IPS DF 6.9 (cell line): ENCODE measurements around the gene STIM1.
A peak's percentile ranks its signal among the peaks of the same experiment; 100 is the strongest.

Source experiments
- DNase-seq: peaks from one replicate; pipeline ENCODE4 v3.0.0-alpha.2; 2013; ENCODE audit warnings: low read depth, low spot score
- H3K27ac ChIP-seq: one replicate; pipeline ENCODE4 v1.5.1; 2013; ENCODE audit warnings: low read length, control low read depth
- H3K27me3 ChIP-seq: 2 replicates; pipeline ENCODE4 v1.6.1; 2013; ENCODE audit warnings: mild to moderate bottlenecking, low read length; ENCODE audit not compliant: control insufficient read depth, insufficient read depth
- H3K36me3 ChIP-seq: 2 replicates; pipeline ENCODE4 v1.6.1; 2013; ENCODE audit warnings: low read length; ENCODE audit not compliant: control insufficient read depth, insufficient read depth
- H3K4me1 ChIP-seq: 2 replicates; pipeline ENCODE4 v1.6.1; 2013; ENCODE audit warnings: low read length; ENCODE audit not compliant: control insufficient read depth, insufficient read depth
- H3K4me3 ChIP-seq: 2 replicates; pipeline ENCODE4 v1.5.1; 2013; ENCODE audit warnings: mild to moderate bottlenecking, low read length
- H3K9me3 ChIP-seq: 2 replicates; pipeline ENCODE4 v1.6.1; 2013; ENCODE audit warnings: low read length, inconsistent platforms; ENCODE audit not compliant: control insufficient read depth, insufficient read depth
- WGBS: extraction: QIAGEN DNeasy Blood & Tissue Kit; methylation state at CpG from one replicate; pipeline ENCODE4 v1.1.7; 2013; ENCODE audit warnings: mixed read lengths, missing lambda C conversion rate; ENCODE audit not compliant: insufficient read length, insufficient coverage; 5-methylcytosine and 5-hydroxymethylcytosine counted together

Gene STIM1

GRCh38 chr11:3838504-3838903 lies 17.0 kb upstream of the STIM1 start:
- DNase-seq, result no peak
- Histone ChIP-seq H3K9me3 (no peaks in the 10 kb centered on the region), H3K27ac (no peak overlapping the region), H3K27me3 (no peaks in the 10 kb centered on the region), H3K4me1 (peaks cover 4% of the 10 kb centered on the region), H3K36me3 (no peaks in the 10 kb centered on the region), H3K4me3 (no peak overlapping the region)
- WGBS, result no CpG with 5 or more reads among the region's 2 CpGs

GRCh38 chr11:3840004-3840869 lies 15.2 kb upstream of the STIM1 start:
- no CpG with 5 or more reads among the region's 46 CpGs for WGBS
- Histone ChIP-seq H3K27ac (no peak overlapping the region), H3K9me3 (no peaks in the 10 kb centered on the region), H3K27me3 (no peaks in the 10 kb centered on the region), H3K36me3 (no peaks in the 10 kb centered on the region), H3K4me1 (peaks cover 4% of the 10 kb centered on the region), H3K4me3 (peak overlapping the region; percentile 69; the same call in 1 of the 2 replicates)
- DNase-seq, result no peak

- peak within 1 kb of the TSS; percentile 69; the same call in 1 of the 2 replicates for H3K4me3 ChIP-seq
- no peak within 1 kb of the TSS for H3K27ac ChIP-seq
- H3K4me1 ChIP-seq, result peaks cover 4% of the 10 kb centered on the region
- no peaks in the 10 kb centered on the region for H3K9me3 ChIP-seq
- no peaks in the 10 kb centered on the region for H3K36me3 ChIP-seq
- no peak for DNase-seq
- no peaks in the 10 kb centered on the region for H3K27me3 ChIP-seq
- no CpG with 5 or more reads among the region's 42 CpGs for WGBS
These were observed 14.5 kb upstream of the STIM1 start, which contains the start of gene RHOG for GRCh38 chr11:3840870-3841425. Gene RHOG, minus strand, starts transcription at chr11:3840959. Its CDS starts 12,821 bp downstream, at chr11:3828138.

GRCh38 chr11:3841426-3842350 lies 13.8 kb upstream of the STIM1 start:
- no CpG with 5 or more reads among the region's 44 CpGs for WGBS
- H3K27ac ChIP-seq, result no peak overlapping the region

GRCh38 chr11:3843326-3843725 lies 12.1 kb upstream of the STIM1 start:
- Histone ChIP-seq H3K9me3 (no peaks in the 10 kb centered on the region), H3K36me3 (no peaks in the 10 kb centered on the region), H3K27me3 (no peaks in the 10 kb centered on the region), H3K27ac (no peak overlapping the region), H3K4me1 (no peaks in the 10 kb centered on the region; the same call in 1 of the 2 replicates), H3K4me3 (no peak overlapping the region)
- WGBS, result no CpG with 5 or more reads among the region's 3 CpGs
- no peak for DNase-seq

More at GRCh38 chr11:3841426-3842350, 13.8 kb upstream of the STIM1 start:
- no peaks in the 10 kb centered on the region for H3K9me3 ChIP-seq
- H3K27me3 ChIP-seq, result no peaks in the 10 kb centered on the region
- peak overlapping the region; percentile 69; the same call in 1 of the 2 replicates for H3K4me3 ChIP-seq
- no peak for DNase-seq
- no peaks in the 10 kb centered on the region for H3K36me3 ChIP-seq
- peaks cover 4% of the 10 kb centered on the region for H3K4me1 ChIP-seq

- H3K4me3 ChIP-seq, result no peak overlapping the region
- H3K9me3 ChIP-seq, result no peaks in the 10 kb centered on the region
- H3K36me3 ChIP-seq, result no peaks in the 10 kb centered on the region
- no CpG with 5 or more reads among the region's 1 CpG for WGBS
- H3K27ac ChIP-seq, result no peak overlapping the region
- no peaks in the 10 kb centered on the region for H3K27me3 ChIP-seq
- DNase-seq, result no peak
- H3K4me1 ChIP-seq, result no peaks in the 10 kb centered on the region
These were observed 10.2 kb upstream of the STIM1 start for GRCh38 chr11:3845246-3845645.

GRCh38 chr11:3845670-3846069 lies 9.8 kb upstream of the STIM1 start:
- no peak overlapping the region for H3K27ac ChIP-seq
- DNase-seq, result no peak
- no peaks in the 10 kb centered on the region for H3K9me3 ChIP-seq
- H3K4me3 ChIP-seq, result no peak overlapping the region
- no CpG with 5 or more reads among the region's 3 CpGs for WGBS
- H3K27me3 ChIP-seq, result no peaks in the 10 kb centered on the region
- H3K36me3 ChIP-seq, result no peaks in the 10 kb centered on the region
- H3K4me1 ChIP-seq, result no peaks in the 10 kb centered on the region

GRCh38 chr11:3849297-3849874 lies 6.1 kb upstream of the STIM1 start:
- no peaks in the 10 kb centered on the region for H3K27me3 ChIP-seq
- H3K4me1 ChIP-seq, result no peaks in the 10 kb centered on the region
- H3K4me3 ChIP-seq, result no peak overlapping the region
- no CpG with 5 or more reads among the region's 10 CpGs for WGBS
- no peaks in the 10 kb centered on the region for H3K9me3 ChIP-seq
- no peak overlapping the region for H3K27ac ChIP-seq
- no peaks in the 10 kb centered on the region for H3K36me3 ChIP-seq
- DNase-seq, result no peak

GRCh38 chr11:3853545-3853842 lies 2.0 kb upstream of the STIM1 start:
- Histone ChIP-seq H3K27me3 (no peaks in the 10 kb centered on the region; the same call in 1 of the 2 replicates), H3K36me3 (no peaks in the 10 kb centered on the region), H3K4me1 (0 out of 2 replicates have a peak, but pooled peaks cover 3% of the 10 kb centered on the region), H3K27ac (no peak overlapping the region), H3K9me3 (no peaks in the 10 kb centered on the region), H3K4me3 (no peak overlapping the region)
- no peak for DNase-seq
- no CpG with 5 or more reads among the region's 1 CpG for WGBS
